ENCODE data around the gene PCDHGA8. TPM values are rescaled to one million over a fixed set of nuclear protein-coding genes. Genes with fewer than 3 reads are reported as not detected.

Gene PCDHGA8
- total RNA-seq (2021) (2.2 and 2.6 TPM in 2 replicates), Bru-seq, nascent RNA (percentile 77 among the genes with signal in this experiment), BruChase-seq, experiment 1, labeled RNA remaining after a 2-hour chase (percentile 88 among the genes with signal in this experiment), BruChase-seq, experiment 2, labeled RNA remaining after a 6-hour chase (percentile 86 among the genes with signal in this experiment)
- long read RNA-seq, full-length matches to known transcripts, result 1 of 3 reads
- long read RNA-seq, partial matches to known transcripts, result 1 of 3 reads
- long read RNA-seq, other reads (novel, unspliced or antisense), result 1 of 3 reads

DNA sequence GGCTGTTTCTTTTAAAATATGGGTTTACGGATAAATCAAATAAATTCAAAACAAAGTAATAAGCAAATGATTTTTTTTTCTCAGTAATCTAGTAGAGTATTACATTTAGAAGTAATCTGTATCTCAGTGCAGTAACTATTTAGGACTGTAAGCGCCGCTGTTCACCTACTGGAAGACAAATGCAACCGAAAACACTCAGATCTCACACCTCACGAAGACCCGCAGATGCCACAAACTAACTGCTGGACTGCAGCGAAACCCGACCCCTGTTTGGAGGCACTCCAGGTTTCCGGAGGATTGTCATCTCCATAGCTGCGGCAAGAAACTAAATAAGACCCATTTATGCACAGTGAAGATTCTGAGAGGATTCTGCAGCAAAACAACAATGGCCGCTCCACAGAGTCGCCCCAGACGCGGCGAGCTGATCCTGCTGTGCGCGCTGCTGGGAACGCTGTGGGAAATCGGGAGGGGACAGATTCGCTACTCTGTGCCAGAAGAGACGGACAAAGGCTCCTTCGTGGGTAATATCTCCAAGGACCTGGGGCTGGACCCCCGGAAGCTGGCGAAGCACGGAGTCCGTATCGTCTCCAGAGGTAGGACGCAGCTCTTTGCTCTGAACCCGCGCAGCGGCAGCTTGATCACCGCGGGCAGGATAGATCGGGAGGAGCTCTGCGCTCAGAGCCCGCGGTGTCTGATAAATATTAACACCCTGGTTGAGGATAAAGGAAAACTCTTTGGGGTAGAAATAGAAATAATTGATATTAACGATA lies at the start of gene PCDHGA8:
TSS of gene PCDHGA8 (plus strand) at position 205 of the 770 bp plus-strand sequence. CDS start at position 386, 181 bp downstream.
- peak; percentile 71 for DNase-seq (ENCODE audit: low spot score)
- no TSS peak for BruUV-seq (replicated peaks)
- H3K9me3 ChIP-seq (ENCODE audit: low read depth, low read length, poor library complexity, severe bottlenecking), result peaks cover 54% of the 10 kb centered on the region
- H3K27me3 ChIP-seq (replicated peaks; ENCODE audit: insufficient read depth, low read depth, low read length, poor library complexity), result no peaks in the 10 kb centered on the region
- H3K4me3 ChIP-seq (ENCODE audit: low read depth, low read length, poor library complexity, severe bottlenecking), result no peak within 1 kb of the TSS
- ChIA-PET CTCF (no interaction called here), POLR2A (ENCODE audit: low non-redundant PET) (no interaction called here)
- no peak within 1 kb of the TSS for H3K27ac ChIP-seq (ENCODE audit: low read depth, low read length, poor library complexity, severe bottlenecking)
- intact Hi-C loops (cut with micrococcal nuclease; ENCODE audit: unreplicated experiment), result no loop called here
- TF ChIP-seq, protein P1, sequence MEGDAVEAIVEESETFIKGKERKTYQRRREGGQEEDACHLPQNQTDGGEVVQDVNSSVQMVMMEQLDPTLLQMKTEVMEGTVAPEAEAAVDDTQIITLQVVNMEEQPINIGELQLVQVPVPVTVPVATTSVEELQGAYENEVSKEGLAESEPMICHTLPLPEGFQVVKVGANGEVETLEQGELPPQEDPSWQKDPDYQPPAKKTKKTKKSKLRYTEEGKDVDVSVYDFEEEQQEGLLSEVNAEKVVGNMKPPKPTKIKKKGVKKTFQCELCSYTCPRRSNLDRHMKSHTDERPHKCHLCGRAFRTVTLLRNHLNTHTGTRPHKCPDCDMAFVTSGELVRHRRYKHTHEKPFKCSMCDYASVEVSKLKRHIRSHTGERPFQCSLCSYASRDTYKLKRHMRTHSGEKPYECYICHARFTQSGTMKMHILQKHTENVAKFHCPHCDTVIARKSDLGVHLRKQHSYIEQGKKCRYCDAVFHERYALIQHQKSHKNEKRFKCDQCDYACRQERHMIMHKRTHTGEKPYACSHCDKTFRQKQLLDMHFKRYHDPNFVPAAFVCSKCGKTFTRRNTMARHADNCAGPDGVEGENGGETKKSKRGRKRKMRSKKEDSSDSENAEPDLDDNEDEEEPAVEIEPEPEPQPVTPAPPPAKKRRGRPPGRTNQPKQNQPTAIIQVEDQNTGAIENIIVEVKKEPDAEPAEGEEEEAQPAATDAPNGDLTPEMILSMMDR (conservative IDR thresholded peaks at IDR 0.05; ENCODE audit: low read depth, low read length), result peak; percentile 44
- TF ChIP-seq EZH2 (IDR thresholded peaks at IDR 0.05; ENCODE audit: borderline replicate concordance, low read depth, low read length, poor library complexity, severe bottlenecking), result no peak
- H3K36me3 ChIP-seq (ENCODE audit: insufficient read depth, low read length, poor library complexity, severe bottlenecking), result no peaks in the 10 kb centered on the region
- H3K4me1 ChIP-seq (ENCODE audit: insufficient read depth, low read length, poor library complexity, severe bottlenecking), result no peaks in the 10 kb centered on the region

GRCh38 chr5:141342773-141343172 lies 49.7 kb upstream of the PCDHGA8 start:
- POLR2A ChIA-PET (ENCODE audit: low non-redundant PET), result no interaction called here
- no peak overlapping the region for H3K4me3 ChIP-seq (ENCODE audit: low read depth, low read length, poor library complexity, severe bottlenecking)
- H3K27ac ChIP-seq (ENCODE audit: low read depth, low read length, poor library complexity, severe bottlenecking), result no peak overlapping the region
- no peaks in the 10 kb centered on the region for H3K4me1 ChIP-seq (ENCODE audit: insufficient read depth, low read length, poor library complexity, severe bottlenecking)
- no peaks in the 10 kb centered on the region for H3K27me3 ChIP-seq (replicated peaks; ENCODE audit: insufficient read depth, low read depth, low read length, poor library complexity)
- no peaks in the 10 kb centered on the region for H3K36me3 ChIP-seq (ENCODE audit: insufficient read depth, low read length, poor library complexity, severe bottlenecking)
- no TSS peak for BruUV-seq (replicated peaks)
- DNase-seq (ENCODE audit: low spot score), result no peak
- intact Hi-C loops (cut with micrococcal nuclease; ENCODE audit: unreplicated experiment), result no loop called here
- TF ChIP-seq, protein P1 (conservative IDR thresholded peaks at IDR 0.05; ENCODE audit: low read depth, low read length), result no peak
- TF ChIP-seq EZH2 (IDR thresholded peaks at IDR 0.05; ENCODE audit: borderline replicate concordance, low read depth, low read length, poor library complexity, severe bottlenecking), result no peak
- H3K9me3 ChIP-seq (ENCODE audit: low read depth, low read length, poor library complexity, severe bottlenecking), result peaks cover 30% of the 10 kb centered on the region
- CTCF ChIA-PET, result no interaction called here

GRCh38 chr5:141343242-141343952 lies 49.0 kb upstream of the PCDHGA8 start, which contains the start of gene PCDHGA3:
Gene PCDHGA3, plus strand, starts transcription at chr5:141343829. Its CDS starts 205 bp downstream, at chr5:141344034.
- POLR2A ChIA-PET (ENCODE audit: low non-redundant PET), result no interaction called here

More at GRCh38 chr5:141343242-141343952, 49.0 kb upstream of the PCDHGA8 start, which contains the start of gene PCDHGA3:
- intact Hi-C loops (cut with micrococcal nuclease; ENCODE audit: unreplicated experiment), result no loop called here
- Histone ChIP-seq H3K9me3 (ENCODE audit: low read depth, low read length, poor library complexity, severe bottlenecking) (peaks cover 24% of the 10 kb centered on the region), H3K27me3 (replicated peaks; ENCODE audit: insufficient read depth, low read depth, low read length, poor library complexity) (no peaks in the 10 kb centered on the region), H3K4me3 (ENCODE audit: low read depth, low read length, poor library complexity, severe bottlenecking) (no peak within 1 kb of the TSS), H3K36me3 (ENCODE audit: insufficient read depth, low read length, poor library complexity, severe bottlenecking) (no peaks in the 10 kb centered on the region), H3K27ac (ENCODE audit: low read depth, low read length, poor library complexity, severe bottlenecking) (no peak within 1 kb of the TSS), H3K4me1 (ENCODE audit: insufficient read depth, low read length, poor library complexity, severe bottlenecking) (no peaks in the 10 kb centered on the region)
- DNase-seq (ENCODE audit: low spot score), result peak; percentile 41
- CTCF ChIA-PET, result no interaction called here
- no peak for TF ChIP-seq EZH2 (IDR thresholded peaks at IDR 0.05; ENCODE audit: borderline replicate concordance, low read depth, low read length, poor library complexity, severe bottlenecking)
- TF ChIP-seq, protein P1 (conservative IDR thresholded peaks at IDR 0.05; ENCODE audit: low read depth, low read length), result peak; percentile 40; the same call in 1 of the 2 replicates
- BruUV-seq (replicated peaks), result no TSS peak
